Islet precursor cell (in vitro differentiated cells): ENCODE data around the gene HTR5A.
"Not testable (repeated sequence)": the region's sequence is repeated elsewhere in the genome, so short reads cannot be mapped to it uniquely, and the experiment has no call there.

ENCODE experiments used
- DNase-seq: peaks from one replicate; pipeline ENCODE4 v3.0.0-alpha.2; 2018

Gene HTR5A

DNA sequence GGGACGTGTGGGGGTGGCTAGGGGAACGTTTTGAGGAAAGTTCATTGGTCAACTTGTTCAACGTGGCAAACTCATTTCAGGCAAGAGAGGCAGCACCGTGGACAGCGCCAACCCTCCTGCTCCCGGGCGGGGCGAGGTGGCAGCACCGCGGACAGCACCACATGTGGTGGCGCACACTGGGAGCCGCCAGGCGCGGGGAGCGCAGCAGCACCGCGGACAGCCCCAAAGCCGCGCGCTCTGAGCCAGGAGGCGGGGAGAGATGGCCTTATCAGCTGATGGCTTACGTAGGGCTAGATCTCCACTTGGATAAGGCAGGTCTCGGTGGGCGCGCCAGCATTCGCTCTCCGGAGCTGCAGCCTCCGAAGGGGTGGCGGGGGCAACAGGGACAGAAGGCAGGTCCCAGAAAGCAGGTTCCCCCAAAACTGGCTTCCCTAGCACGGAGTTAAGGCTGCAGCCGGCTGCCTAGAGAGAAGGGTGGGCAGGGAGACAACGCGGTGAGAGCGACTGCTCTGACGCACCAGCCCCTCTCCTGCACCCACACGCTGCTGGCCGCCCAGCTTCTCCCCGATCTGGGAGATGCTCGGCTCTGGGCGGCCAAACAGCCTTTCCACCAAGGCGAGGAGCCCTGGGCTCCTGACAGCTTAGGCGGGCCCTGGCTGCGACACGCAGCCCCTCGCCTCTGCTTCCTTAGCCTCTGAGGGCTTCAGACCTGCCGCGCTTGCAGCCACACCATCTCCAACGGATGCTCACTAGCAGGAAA lies at the start of gene HTR5A:
Gene HTR5A (plus strand): TSS at position 333 of the 760 bp plus-strand sequence. CDS start 576 bp downstream, outside the sequence.
- DNase-seq: peak; percentile 96

DNA sequence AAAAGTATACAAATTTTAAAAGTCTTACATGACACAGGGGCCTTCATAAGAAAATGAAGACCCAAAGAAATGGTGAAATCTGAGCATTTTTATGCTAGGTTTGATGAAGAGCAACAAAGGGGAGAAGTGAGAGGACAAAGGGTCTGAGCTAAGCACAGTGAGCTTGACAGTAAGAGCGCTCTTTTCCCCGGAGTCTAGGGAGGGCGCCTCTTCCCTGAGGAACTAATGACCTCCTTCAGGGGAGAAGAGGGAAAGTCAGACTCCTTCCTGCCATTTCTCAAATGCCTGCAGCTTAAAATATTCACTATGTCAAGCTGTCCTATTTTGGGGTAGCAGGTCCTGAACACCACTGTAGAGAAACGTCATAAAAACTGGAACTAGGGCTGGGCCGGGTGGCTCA lies 49.1 kb upstream of the HTR5A start:
- no peak for DNase-seq

GRCh38 chr7:155021699-155022145 lies 48.4 kb upstream of the HTR5A start:
- peak; percentile 75 for DNase-seq

GRCh38 chr7:155027879-155028278 lies 42.2 kb upstream of the HTR5A start:
- DNase-seq: no peak

DNA sequence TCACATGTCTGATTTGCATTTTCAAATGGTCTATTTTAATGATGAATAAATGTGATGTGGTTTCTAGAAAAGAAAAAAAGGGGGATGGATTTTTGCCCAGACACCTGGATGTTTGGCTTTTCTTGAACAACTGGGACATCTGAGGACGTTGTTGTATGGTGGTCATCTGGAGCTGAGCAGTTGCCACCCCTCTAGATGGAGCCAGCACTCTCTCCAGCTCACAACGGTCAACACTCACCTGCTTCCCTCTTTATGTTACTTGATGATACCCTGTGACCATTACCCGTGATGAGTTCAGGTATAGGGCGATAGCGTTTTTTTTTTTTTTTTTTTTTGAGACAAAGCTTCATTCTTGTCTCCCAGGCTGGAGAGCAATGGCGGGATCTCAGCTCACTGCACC lies 37.1 kb upstream of the HTR5A start:
- no peak for DNase-seq

GRCh38 chr7:155034495-155034894 lies 35.6 kb upstream of the HTR5A start:
- DNase-seq: not testable (repeated sequence)

DNA sequence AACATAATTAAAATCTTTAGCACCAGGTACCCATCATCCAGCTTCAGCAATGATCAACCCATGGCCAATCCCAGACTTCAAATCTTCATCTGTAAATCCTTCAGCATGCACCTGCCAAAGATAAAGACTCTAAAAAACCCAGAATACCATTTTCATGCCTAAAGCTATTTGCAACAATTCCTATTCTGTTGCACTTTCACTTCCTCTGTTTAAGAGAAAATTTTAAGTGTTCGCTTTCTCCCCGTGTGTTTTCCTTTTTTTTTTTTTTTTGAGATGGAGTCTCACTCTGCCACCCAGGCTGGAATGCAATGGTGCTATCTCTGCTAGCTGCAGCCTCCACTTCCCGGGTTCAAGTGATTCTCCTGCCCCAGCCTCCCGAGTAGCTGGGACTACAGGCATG lies 31.8 kb upstream of the HTR5A start:
- DNase-seq: no peak

- DNase-seq: no peak
Observed at GRCh38 chr7:155043756-155044155, 26.4 kb upstream of the HTR5A start.

GRCh38 chr7:155048006-155048405 lies 22.1 kb upstream of the HTR5A start:
- DNase-seq: no peak

GRCh38 chr7:155051355-155051754 lies 18.8 kb upstream of the HTR5A start:
- DNase-seq: no peak

DNA sequence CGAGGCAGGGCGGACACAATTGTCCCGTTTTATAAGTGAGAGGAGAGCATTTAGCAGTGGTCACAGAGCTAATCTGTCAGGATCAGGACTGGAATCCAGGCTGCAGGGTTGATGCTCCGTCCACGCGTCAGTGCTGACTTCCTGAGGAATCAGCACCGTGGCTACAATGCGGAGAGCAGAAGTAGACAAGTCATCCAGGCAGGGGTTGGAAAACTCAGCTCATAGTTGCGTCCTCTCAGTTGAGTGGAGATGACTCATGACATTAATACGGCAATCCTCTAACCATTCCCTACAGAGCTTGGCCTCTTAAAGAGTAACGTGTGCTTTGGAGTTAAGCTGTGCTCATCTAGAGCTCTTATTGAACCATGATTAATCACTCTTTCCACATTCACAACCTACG lies 17.1 kb upstream of the HTR5A start:
- peak; percentile 63 for DNase-seq

- no peak for DNase-seq
Observed at GRCh38 chr7:155054761-155055160, 15.4 kb upstream of the HTR5A start.

DNA sequence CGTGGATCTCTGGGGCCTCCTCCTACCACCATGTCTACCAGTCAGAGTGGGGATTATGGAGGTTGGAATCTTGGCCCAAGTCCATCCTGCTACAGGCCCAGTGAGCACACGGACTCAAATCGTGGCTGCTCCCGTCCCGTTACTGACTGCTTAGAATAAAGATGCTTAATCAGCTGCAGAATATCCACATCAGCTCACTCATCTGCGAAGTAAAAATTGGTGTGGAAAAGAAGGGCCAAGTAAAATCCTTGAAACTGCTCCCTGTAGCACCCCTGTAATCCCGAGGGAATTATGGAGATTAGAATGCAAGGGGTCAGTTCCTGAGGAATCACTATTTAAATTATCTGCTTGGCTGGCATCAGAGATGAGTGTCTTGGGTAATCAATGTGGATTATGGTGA lies 13.0 kb upstream of the HTR5A start:
- DNase-seq: no peak

GRCh38 chr7:155058896-155059295 lies 11.2 kb upstream of the HTR5A start:
- DNase-seq: no peak

DNA sequence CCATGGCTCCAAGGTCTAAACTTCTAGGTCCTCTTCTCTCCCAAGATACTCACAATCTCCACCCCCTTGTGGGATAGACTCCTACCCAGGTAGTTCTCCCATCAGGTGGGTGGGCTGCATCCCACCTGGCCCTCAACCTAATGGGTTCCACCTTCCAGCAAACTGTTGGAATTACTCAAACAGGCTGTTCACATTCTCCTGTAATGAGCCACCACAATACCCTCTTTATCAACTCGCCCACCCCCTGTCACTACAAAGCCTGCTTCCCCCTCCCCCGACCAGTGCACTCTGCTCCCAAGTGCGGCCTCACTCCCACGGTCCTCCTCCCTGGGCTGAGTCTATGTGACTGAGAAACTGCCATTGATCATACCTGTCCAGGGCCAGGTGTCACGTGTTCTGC lies 10.4 kb upstream of the HTR5A start:
- DNase-seq: no peak

GRCh38 chr7:155062411-155062810 lies 7.7 kb upstream of the HTR5A start:
- no peak for DNase-seq

DNA sequence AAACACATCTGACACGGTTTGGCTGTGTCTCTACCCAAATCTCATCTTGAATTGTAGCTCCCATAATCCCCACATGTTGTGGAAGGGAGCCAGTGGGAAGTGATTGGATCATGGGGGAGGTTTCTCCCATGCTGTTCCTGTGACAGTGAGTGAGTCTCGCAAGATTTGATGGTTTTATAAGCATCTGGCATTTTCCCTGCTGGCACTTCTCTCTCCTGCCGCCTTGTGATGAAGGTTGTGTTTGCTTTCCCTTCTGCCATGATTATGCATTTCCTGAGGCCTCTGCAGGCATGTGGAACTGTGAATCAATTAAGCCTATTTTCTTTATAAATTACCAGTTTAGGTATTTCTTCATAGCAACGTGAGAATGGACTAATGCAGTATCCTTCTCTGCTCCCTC lies 5.9 kb upstream of the HTR5A start:
- DNase-seq: no peak

DNA sequence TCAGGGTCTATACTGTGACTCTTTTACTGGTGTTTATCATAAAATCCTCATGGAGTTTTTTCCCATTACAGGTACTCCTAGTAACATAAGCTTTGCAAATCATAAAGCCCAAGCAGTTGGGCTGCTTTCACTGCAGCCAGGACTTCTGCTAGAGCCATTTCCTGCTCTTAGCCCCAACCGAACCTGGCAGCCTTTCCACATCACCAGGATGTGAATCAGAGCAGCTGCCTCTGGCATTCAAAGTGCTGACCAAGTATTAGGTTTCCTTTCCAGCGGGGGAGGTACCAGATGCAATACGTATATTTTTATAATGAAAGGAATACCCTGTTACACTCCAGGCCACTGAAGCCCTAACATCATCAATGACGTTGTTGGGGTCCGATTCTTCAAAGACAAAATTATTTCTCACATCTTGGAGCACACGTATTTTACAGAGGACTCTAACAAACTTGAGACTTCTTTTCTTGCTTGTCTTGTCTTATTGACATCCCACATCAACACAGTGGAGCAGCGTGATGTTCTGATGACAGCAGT lies 3.6 kb upstream of the HTR5A start:
- DNase-seq: no peak

DNA sequence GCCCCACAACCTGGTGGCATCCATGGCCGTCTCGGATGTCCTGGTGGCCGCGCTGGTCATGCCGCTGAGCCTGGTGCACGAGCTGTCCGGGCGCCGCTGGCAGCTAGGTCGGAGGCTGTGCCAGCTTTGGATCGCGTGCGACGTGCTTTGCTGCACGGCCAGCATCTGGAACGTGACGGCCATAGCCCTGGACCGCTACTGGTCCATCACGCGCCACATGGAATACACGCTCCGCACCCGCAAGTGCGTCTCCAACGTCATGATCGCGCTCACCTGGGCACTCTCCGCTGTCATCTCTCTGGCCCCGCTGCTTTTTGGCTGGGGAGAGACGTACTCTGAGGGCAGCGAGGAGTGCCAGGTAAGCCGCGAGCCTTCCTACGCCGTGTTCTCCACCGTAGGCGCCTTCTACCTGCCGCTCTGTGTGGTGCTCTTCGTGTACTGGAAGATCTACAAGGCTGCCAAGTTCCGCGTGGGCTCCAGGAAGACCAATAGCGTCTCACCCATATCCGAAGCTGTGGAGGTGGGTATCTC lies 1.1 kb downstream of the HTR5A start:
- DNase-seq: no peak

GRCh38 chr7:155071916-155072571 lies 1.9 kb downstream of the HTR5A start:
- no peak for DNase-seq

GRCh38 chr7:155073922-155074321 lies 3.8 kb downstream of the HTR5A start:
- DNase-seq: no peak

- no peak for DNase-seq
Observed at GRCh38 chr7:155084021-155084420, 13.9 kb downstream of the HTR5A start.

GRCh38 chr7:155084969-155085368 lies 14.8 kb downstream of the HTR5A start:
- no peak for DNase-seq

DNA sequence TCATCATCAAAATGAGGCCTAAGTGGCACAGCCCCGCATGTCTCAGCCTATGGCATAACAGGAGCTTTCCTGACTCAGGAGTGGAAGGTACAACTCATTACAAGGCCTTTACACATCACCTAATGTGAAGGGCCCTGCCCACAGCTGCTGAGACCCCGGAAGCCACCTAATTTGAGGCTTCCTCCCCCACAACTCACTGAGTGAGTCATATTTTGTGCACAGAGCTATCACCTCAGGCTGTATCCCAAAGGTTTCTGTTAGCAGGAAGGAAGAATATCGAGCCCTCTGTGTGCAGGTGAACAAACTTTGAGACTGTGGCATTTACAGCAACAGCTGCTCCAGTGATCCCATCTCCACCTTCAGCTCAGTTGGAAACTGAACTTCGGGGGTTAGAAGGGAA lies 20.6 kb downstream of the HTR5A start:
- no peak for DNase-seq
